H1 (cell line): Measurements from ENCODE around the gene CGNL1. TPM values are rescaled to one million over a fixed set of nuclear protein-coding genes. Genes with fewer than 3 reads are reported as not detected.

Experiments used
- CTCF ChIA-PET: fragments of 300-600 bp; sonication (Branson Sonifier 250); formaldehyde crosslinking; loops from one replicate; lab custom pipeline; 2021; ENCODE audit not compliant: partially characterized antibody; lab: Charles Lee
- POLR2A ChIA-PET: fragments of 300-600 bp; sonication (Branson Sonifier 250); formaldehyde crosslinking; loops from one replicate; lab custom pipeline; 2021; ENCODE audit warnings: inconsistent platforms; ENCODE audit not compliant: partially characterized antibody; lab: Charles Lee
- DNase-seq, 2 experiments: peaks; one replicate each; pipeline versions ENCODE4 v3.0.0 to v3.0.0-alpha.2; 2010 to 2022; ENCODE audit warnings: low spot score in 2 of 2, low read depth in 1 of 2, mixed read lengths in 1 of 2
- FAIRE-seq: peaks from 2 replicates; lab custom pipeline; 2011; peaks lifted over from hg19 to GRCh38; lab: Jason Lieb, UNC
- H2AFZ ChIP-seq: 2 replicates; pipeline ENCODE4 v1.8.1; 2012; ENCODE audit warnings: low read length, inconsistent platforms
- H2AK5ac ChIP-seq: 2 replicates; pipeline ENCODE4 v1.6.1; 2013; ENCODE audit warnings: low read depth, low read length
- H2BK120ac ChIP-seq: replicated peaks from 2 replicates; pipeline ENCODE3; 2013; ENCODE audit warnings: low read depth, low read length, inconsistent platforms
- H2BK12ac ChIP-seq: 2 replicates; pipeline ENCODE4 v1.6.1; 2013; ENCODE audit warnings: low read depth, low read length
- H2BK15ac ChIP-seq: 2 replicates; pipeline ENCODE4 v1.6.1; 2013; ENCODE audit warnings: low read length
- H2BK20ac ChIP-seq: 2 replicates; pipeline ENCODE4 v1.6.1; 2013; ENCODE audit warnings: low read length
- H2BK5ac ChIP-seq: 2 replicates; pipeline ENCODE4 v1.6.1; 2013; ENCODE audit warnings: low read depth, low read length
- H3K14ac ChIP-seq: 2 replicates; pipeline ENCODE4 v1.6.1; 2013; ENCODE audit warnings: inconsistent platforms; ENCODE audit not compliant: insufficient read length
- H3K18ac ChIP-seq: 2 replicates; pipeline ENCODE4 v1.6.1; 2013; ENCODE audit warnings: low read length; ENCODE audit errors: extremely low read depth
- H3K23ac ChIP-seq: 2 replicates; pipeline ENCODE4 v1.6.1; 2013; ENCODE audit warnings: inconsistent platforms; ENCODE audit not compliant: insufficient read length
- H3K23me2 ChIP-seq: 2 replicates; pipeline ENCODE4 v1.6.1; 2013; ENCODE audit warnings: low read depth, low read length
- H3K27ac ChIP-seq: 2 replicates; pipeline ENCODE4 v1.6.1; 2011; ENCODE audit warnings: low read depth, low read length, inconsistent platforms
- H3K27me3 ChIP-seq, 4 experiments: replicated peaks in 1 of 4; 1 replicate in 1 of 4; 2 replicates in 3 of 4; pipeline versions ENCODE4 v1.6.1 to v1.8.1; 2011 to 2013; ENCODE audit warnings: low read length in 3 of 4, mild to moderate bottlenecking in 3 of 4, inconsistent platforms in 2 of 4, mixed read lengths in 2 of 4, moderate library complexity in 1 of 4; ENCODE audit not compliant: control insufficient read depth in 3 of 4, insufficient read depth in 3 of 4; ENCODE audit errors: extremely low read depth in 1 of 4
- H3K36me3 ChIP-seq, 4 experiments: 2 replicates each; pipeline versions ENCODE4 v1.6.1 to v1.8.1; 2011 to 2013; ENCODE audit warnings: mild to moderate bottlenecking in 4 of 4, low read length in 3 of 4, moderate library complexity in 2 of 4, control low read depth in 1 of 4, inconsistent platforms in 1 of 4; ENCODE audit not compliant: insufficient read depth in 4 of 4, control insufficient read depth in 2 of 4
- H3K4ac ChIP-seq: replicated peaks from 2 replicates; pipeline ENCODE3; 2013; ENCODE audit warnings: low read length, low read depth, mixed read lengths, inconsistent platforms; ENCODE audit not compliant: insufficient read length
- H3K4me1 ChIP-seq, 4 experiments: replicated peaks in 1 of 4; 1 replicate in 1 of 4; 2 replicates in 3 of 4; pipeline versions ENCODE4 v1.6.1 to v1.8.1; 2011 to 2013; ENCODE audit warnings: low read length in 3 of 4, inconsistent platforms in 2 of 4, mixed read lengths in 1 of 4; ENCODE audit not compliant: insufficient read depth in 4 of 4, control insufficient read depth in 3 of 4
- H3K4me2 ChIP-seq, 2 experiments: 2 replicates each; pipeline versions ENCODE4 v1.6.1 to v1.8.1; 2011 to 2013; ENCODE audit warnings: low read depth in 2 of 2, low read length in 2 of 2, control low read depth in 1 of 2, inconsistent platforms in 1 of 2, mild to moderate bottlenecking in 1 of 2; ENCODE audit not compliant: insufficient read depth in 1 of 2
- H3K4me3 ChIP-seq, 4 experiments: fragments of 200-600, 300-600 bp in 1 of 4; sonication (generic), shearing (Covaris generic), sonication (Bioruptor Twin) in 1 of 4; 2 replicates each; pipeline versions ENCODE4 v1.5.1 to v1.8.1; 2011 to 2016; ENCODE audit warnings: low read length in 4 of 4, low read depth in 3 of 4, control low read depth in 2 of 4, inconsistent platforms in 2 of 4, mild to moderate bottlenecking in 2 of 4, mixed read lengths in 1 of 4, moderate library complexity in 1 of 4; ENCODE audit not compliant: insufficient read depth in 2 of 4; ENCODE audit errors: extremely low read depth in 1 of 4
- H3K56ac ChIP-seq: replicated peaks from 2 replicates; pipeline ENCODE3; 2013; ENCODE audit warnings: low read depth, mild to moderate bottlenecking, mixed read lengths, low read length, inconsistent platforms; ENCODE audit not compliant: insufficient read length
- H3K79me1 ChIP-seq: 2 replicates; pipeline ENCODE4 v1.6.1; 2013; ENCODE audit warnings: low read depth, low read length, control low read depth
- H3K79me2 ChIP-seq, 2 experiments: 2 replicates each; pipeline versions ENCODE4 v1.6.1 to v1.8.1; 2012 to 2013; ENCODE audit warnings: low read length in 2 of 2, mild to moderate bottlenecking in 2 of 2, inconsistent platforms in 1 of 2; ENCODE audit not compliant: insufficient read depth in 2 of 2, control insufficient read depth in 1 of 2
- H3K9ac ChIP-seq, 4 experiments: replicated peaks in 1 of 4; 1 replicate in 1 of 4; 2 replicates in 3 of 4; pipeline versions ENCODE4 v1.6.1 to v1.8.1; 2011 to 2013; ENCODE audit warnings: low read depth in 3 of 4, low read length in 3 of 4, control low read depth in 2 of 4, mild to moderate bottlenecking in 2 of 4, moderate library complexity in 2 of 4, inconsistent platforms in 1 of 4; ENCODE audit errors: extremely low read depth in 1 of 4
- H3K9me3 ChIP-seq, 2 experiments: 2 replicates each; pipeline versions ENCODE4 v1.6.1 to v1.8.1; 2012 to 2013; ENCODE audit warnings: mild to moderate bottlenecking in 2 of 2, moderate library complexity in 2 of 2, control low read depth in 1 of 2, inconsistent platforms in 1 of 2, low read depth in 1 of 2, low read length in 1 of 2, mixed read lengths in 1 of 2; ENCODE audit not compliant: insufficient read depth in 2 of 2
- H4K20me1 ChIP-seq, 2 experiments: replicated peaks in 1 of 2; 2 replicates each; pipeline versions ENCODE3 to v1.8.1; 2011 to 2013; ENCODE audit warnings: inconsistent platforms in 2 of 2, low read length in 2 of 2, mild to moderate bottlenecking in 1 of 2; ENCODE audit not compliant: insufficient read depth in 2 of 2, control insufficient read depth in 1 of 2
- H4K5ac ChIP-seq: 2 replicates; pipeline ENCODE4 v1.6.1; 2013; ENCODE audit warnings: low read length, low read depth, mixed read lengths, inconsistent platforms; ENCODE audit not compliant: insufficient read length
- H4K8ac ChIP-seq: 2 replicates; pipeline ENCODE4 v1.8.0; 2013; ENCODE audit warnings: mild to moderate bottlenecking, moderate library complexity, low read length, inconsistent platforms; ENCODE audit not compliant: insufficient read depth; ENCODE audit errors: extremely low read depth
- H4K91ac ChIP-seq: replicated peaks from 2 replicates; pipeline ENCODE3; 2013; ENCODE audit warnings: low read length, mixed read lengths, inconsistent platforms; ENCODE audit not compliant: insufficient read length
- CBX5 ChIP-seq: fragments of 300-800, 300-1000 bp; sonication (generic); IDR thresholded peaks from 2 replicates; pipeline ENCODE4 v1.7.1; 2016; ENCODE audit warnings: antibody characterized with exemption, low read length, low read depth
- KDM5A ChIP-seq: fragments of 200-600 bp; IDR thresholded peaks from 2 replicates; pipeline ENCODE4 v1.7.1; 2012; ENCODE audit warnings: mild to moderate bottlenecking, low read length, inconsistent platforms, mixed read lengths
- SIRT6 ChIP-seq: IDR thresholded peaks from one replicate; pipeline ENCODE4 v1.7.1; 2012; ENCODE audit warnings: low read length, inconsistent platforms
- TAF7 ChIP-seq: optimal IDR thresholded peaks from 2 replicates; pipeline ENCODE3; 2011; ENCODE audit warnings: low read depth, mild to moderate bottlenecking, inconsistent platforms, low read length, moderate library complexity, borderline replicate concordance
- TCF12 ChIP-seq: IDR thresholded peaks from 2 replicates; pipeline ENCODE4 v1.6.1; 2011; ENCODE audit warnings: low read depth, mild to moderate bottlenecking, low read length
- WGBS, 2 experiments: shearing (Covaris generic) in 1 of 2; methylation state at CpG; one replicate each; pipeline versions ENCODE4 v1.1.6 to v1.1.7; 2013 to 2015; ENCODE audit warnings: low lambda C conversion rate in 2 of 2, mixed read lengths in 2 of 2, inconsistent platforms in 1 of 2, low coverage in 1 of 2, missing lambda C conversion rate in 1 of 2; ENCODE audit not compliant: insufficient replicate concordance in 2 of 2, insufficient coverage in 1 of 2, insufficient read length in 1 of 2; ENCODE audit errors: extremely low coverage in 1 of 2, missing lambda C conversion rate in 1 of 2; 5-methylcytosine and 5-hydroxymethylcytosine counted together
- polyA plus RNA-seq, 7 experiments: library from polyadenylated mRNA; depleted of rRNA in 3 of 7; stranded (reverse) in 5 of 7; unstranded in 2 of 7; fragments of >200 nt in 5 of 7; fragments of 200-250 nt in 2 of 7; gene quantifications; 1 replicate in 5 of 7; 2 replicates in 1 of 7; 4 replicates in 1 of 7; pipeline versions ENCODE4 v1.2.1 to v1.2.3, GENCODE V29; 2011 to 2013; ENCODE audit warnings: missing spikeins in 2 of 7, mixed read lengths in 2 of 7
- total RNA-seq: library from RNA; stranded (reverse); fragmentation: NEBNext Ultra II Directional; extraction: Animal tissue kit (Norgen Biotek cat#: 25700); gene quantifications from 2 replicates; pipeline ENCODE4 v1.2.1, GENCODE V29; 2021

CGNL1 gene
- total and polyA plus RNA-seq, 2 of the 8 experiments (the other 6 are each of a cell fraction or from before 2014, with no cell fraction given), result 21.8 to 75.6 TPM

DNA sequence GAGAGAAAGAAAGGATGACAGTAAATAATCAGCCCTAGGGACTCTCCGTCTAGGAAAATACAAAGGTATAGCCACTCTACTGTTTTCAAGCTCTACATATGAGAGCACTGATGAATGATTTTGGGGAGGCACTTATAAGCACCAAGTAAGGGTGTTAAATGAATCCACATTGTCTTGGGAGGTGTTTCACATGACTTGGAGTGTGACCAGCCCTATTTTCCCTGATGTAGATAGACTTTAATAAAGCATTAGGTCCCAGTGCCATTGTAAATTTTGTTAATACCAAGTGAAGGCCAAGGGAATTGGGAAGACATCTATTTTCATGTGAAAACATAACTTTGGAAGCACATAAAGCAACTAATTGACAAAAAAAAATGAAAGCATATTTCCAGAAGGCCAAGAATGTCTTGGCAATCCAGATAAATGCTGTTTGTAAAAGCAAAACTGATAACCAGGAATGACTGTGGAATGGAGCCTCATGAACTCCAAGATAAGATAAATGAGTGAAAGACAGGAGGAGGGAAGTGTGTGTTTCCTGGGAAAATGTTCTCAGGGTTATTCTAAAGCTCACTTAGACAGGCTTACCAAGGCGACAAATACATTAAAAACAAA, 119.4 kb downstream of the CGNL1 start:
- no peaks in the 10 kb centered on the region for H3K27me3 ChIP-seq
- H3K56ac ChIP-seq, result no peak overlapping the region
- POLR2A ChIA-PET, result no interaction called here
- H3K36me3 ChIP-seq, result no peaks in the 10 kb centered on the region; a peak in 4 of 8 replicates
- H3K4me1 ChIP-seq, result no peaks in the 10 kb centered on the region; a peak in 2 of 7 replicates
- H3K14ac ChIP-seq, result no peak overlapping the region
- H4K8ac ChIP-seq, result no peak overlapping the region
- no peak overlapping the region for H3K18ac ChIP-seq
- H3K23me2 ChIP-seq, result no peaks in the 10 kb centered on the region; the same call in 1 of the 2 replicates
- H4K5ac ChIP-seq, result no peak overlapping the region
- CTCF ChIA-PET, result interaction anchor here (0.6 to 11.0 kb wide), 7 partner anchors 8 to 155 kb away, joined by 3 to 114 read pairs (median 4); no protein-coding TSS in a partner anchor
- no peak overlapping the region for H2BK15ac ChIP-seq
- no peak overlapping the region for H3K9ac ChIP-seq
- no peaks in the 10 kb centered on the region for H3K9me3 ChIP-seq
- FAIRE-seq (no peak), DNase-seq (no peak)
- no peak overlapping the region for H2BK20ac ChIP-seq
- no peak overlapping the region for H2BK120ac ChIP-seq
- H4K20me1 ChIP-seq, result peaks cover 1 to 3% of the 10 kb centered on the region in 2 experiments
- H2BK5ac ChIP-seq, result no peak overlapping the region
- 93% methylated on average over 2 of the region's 2 CpGs; no CpG with 5 or more reads in 1 of the 2 experiments for WGBS, 2 experiments
- H3K79me1 ChIP-seq, result peaks cover 2% of the 10 kb centered on the region; the same call in 1 of the 2 replicates
- H3K23ac ChIP-seq, result no peak overlapping the region
- no peak overlapping the region for H3K4me2 ChIP-seq
- H2AK5ac ChIP-seq, result no peak overlapping the region
- H3K27ac ChIP-seq, result no peak overlapping the region
- no peak overlapping the region for H3K4me3 ChIP-seq
- H3K79me2 ChIP-seq, result no peaks in the 10 kb centered on the region; a peak in 1 of 4 replicates
- H2AFZ ChIP-seq, result no peak overlapping the region
- no peak overlapping the region for H2BK12ac ChIP-seq
- no peak overlapping the region for H3K4ac ChIP-seq
- no peak for TF ChIP-seq SIRT6
- TF ChIP-seq TCF12, result no peak
- TF ChIP-seq KDM5A, result no peak
- TF ChIP-seq CBX5, result no peak
- no peak for TF ChIP-seq TAF7
- no peak overlapping the region for H4K91ac ChIP-seq
